Measurements from ENCODE around the gene GARRE1. TPM values are rescaled to one million over a fixed set of nuclear protein-coding genes. Genes with fewer than 3 reads are reported as not detected.

Gene GARRE1
- total RNA-seq, 2 donors from 2014 or later, result 21.9 to 27.9 TPM

DNA sequence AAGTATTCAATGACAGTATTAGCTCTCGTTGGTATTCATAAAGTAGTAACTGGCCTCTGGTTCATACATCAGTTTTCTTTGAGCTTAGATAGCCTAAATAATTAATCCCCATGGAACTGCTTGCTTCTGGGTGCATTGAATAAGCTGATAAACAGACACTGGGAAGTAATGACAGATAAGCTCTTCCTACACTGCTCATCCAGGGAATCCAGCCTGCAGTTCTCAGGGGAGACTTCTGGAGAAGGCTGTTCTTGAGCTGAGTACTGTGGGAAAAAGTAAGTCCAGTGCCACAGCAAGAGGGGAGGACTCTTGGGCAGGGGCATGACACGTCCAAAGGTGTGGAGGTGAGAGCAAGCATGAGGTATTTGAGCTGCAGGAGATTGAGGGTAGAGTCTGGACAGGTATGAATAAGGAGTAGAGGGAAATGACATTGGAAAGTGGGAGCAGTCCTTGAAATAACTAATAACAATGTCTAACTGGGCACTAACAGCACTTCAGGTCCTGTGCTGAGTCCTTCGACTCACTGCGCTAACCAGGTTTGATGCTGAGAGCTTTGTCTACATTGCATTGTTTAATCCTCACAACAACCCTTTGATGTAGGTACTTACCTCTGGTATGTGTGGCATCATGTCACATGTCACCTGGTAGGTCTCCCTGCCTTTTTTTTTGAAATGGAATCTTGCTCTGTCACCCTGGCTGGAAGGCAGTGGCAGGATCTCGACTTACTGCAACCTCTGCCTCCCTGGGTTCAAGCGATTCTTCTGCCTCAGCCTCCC is 7.2 kb downstream of the GARRE1 start:
- Mint-ChIP-seq H3K36me3 (ENCODE audit: low read depth) (no peaks in the 10 kb centered on the region), H3K27ac (peak overlapping the region; percentile 41), H3K27me3 (ENCODE audit: insufficient read depth) (no peaks in the 10 kb centered on the region), H3K9me3 (no peaks in the 10 kb centered on the region), H3K4me1 (peaks cover 24% of the 10 kb centered on the region), H3K4me3 (no peak overlapping the region)
- Histone ChIP-seq H3K27me3 (ENCODE audit: control insufficient read depth, insufficient read depth, low read length, poor library complexity, severe bottlenecking) (no peaks in the 10 kb centered on the region), H3K9me3 (ENCODE audit: control insufficient read depth, low read length) (no peaks in the 10 kb centered on the region), H3K9ac (ENCODE audit: extremely low read depth, low read length, poor library complexity, severe bottlenecking) (no peak overlapping the region), H3K27ac (ENCODE audit: low read depth, low read length) (peak overlapping the region; percentile 16), H3K4me1 (ENCODE audit: control insufficient read depth, insufficient read depth, low read length) (no peaks in the 10 kb centered on the region), H3K36me3 (ENCODE audit: control insufficient read depth, insufficient read depth, low read length) (no peaks in the 10 kb centered on the region), H3K4me3 (ENCODE audit: low read length) (peak overlapping the region; percentile 46)
- TF ChIP-seq, protein P1, sequence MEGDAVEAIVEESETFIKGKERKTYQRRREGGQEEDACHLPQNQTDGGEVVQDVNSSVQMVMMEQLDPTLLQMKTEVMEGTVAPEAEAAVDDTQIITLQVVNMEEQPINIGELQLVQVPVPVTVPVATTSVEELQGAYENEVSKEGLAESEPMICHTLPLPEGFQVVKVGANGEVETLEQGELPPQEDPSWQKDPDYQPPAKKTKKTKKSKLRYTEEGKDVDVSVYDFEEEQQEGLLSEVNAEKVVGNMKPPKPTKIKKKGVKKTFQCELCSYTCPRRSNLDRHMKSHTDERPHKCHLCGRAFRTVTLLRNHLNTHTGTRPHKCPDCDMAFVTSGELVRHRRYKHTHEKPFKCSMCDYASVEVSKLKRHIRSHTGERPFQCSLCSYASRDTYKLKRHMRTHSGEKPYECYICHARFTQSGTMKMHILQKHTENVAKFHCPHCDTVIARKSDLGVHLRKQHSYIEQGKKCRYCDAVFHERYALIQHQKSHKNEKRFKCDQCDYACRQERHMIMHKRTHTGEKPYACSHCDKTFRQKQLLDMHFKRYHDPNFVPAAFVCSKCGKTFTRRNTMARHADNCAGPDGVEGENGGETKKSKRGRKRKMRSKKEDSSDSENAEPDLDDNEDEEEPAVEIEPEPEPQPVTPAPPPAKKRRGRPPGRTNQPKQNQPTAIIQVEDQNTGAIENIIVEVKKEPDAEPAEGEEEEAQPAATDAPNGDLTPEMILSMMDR (conservative IDR thresholded peaks at IDR 0.05), result no peak
- WGBS, 2 experiments (ENCODE audit: insufficient coverage in 1 of 2, insufficient read length in 1 of 2), result 90 to 98% methylated on average over 6 of the region's 6 CpGs
- no peak for DNase-seq

DNA sequence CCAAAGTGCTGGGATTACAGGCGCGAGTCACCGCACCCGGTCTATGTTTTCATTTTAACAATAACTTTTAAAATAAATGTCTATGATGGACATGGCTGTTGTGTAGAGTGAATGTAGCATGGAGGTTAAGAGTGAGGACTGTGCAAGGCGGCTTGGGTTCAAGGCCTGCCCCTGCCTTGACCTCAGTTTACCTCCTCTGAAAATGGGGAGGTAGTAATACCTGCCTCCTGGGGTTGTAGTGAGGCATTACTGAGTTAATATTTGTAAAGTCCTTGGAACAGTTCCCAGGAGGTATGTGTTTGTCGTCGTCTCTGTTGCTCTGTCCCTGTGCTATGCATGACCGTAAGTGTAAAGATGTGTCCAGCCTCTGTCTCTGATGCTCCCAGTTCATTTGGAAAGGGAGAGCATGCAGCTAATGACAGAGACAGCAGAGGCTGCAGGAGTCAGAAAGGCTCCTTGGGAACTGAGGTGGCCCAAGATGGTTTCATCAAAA is 9.4 kb downstream of the GARRE1 start:
- H3K4me3 Mint-ChIP-seq, result no peak overlapping the region
- H3K4me1 Mint-ChIP-seq, result peaks cover 26% of the 10 kb centered on the region
- Histone ChIP-seq H3K9me3 (ENCODE audit: control insufficient read depth, low read length) (no peaks in the 10 kb centered on the region), H3K27me3 (ENCODE audit: control insufficient read depth, insufficient read depth, low read length, poor library complexity, severe bottlenecking) (no peaks in the 10 kb centered on the region), H3K4me1 (ENCODE audit: control insufficient read depth, insufficient read depth, low read length) (no peaks in the 10 kb centered on the region), H3K27ac (ENCODE audit: low read depth, low read length) (no peak overlapping the region), H3K4me3 (ENCODE audit: low read length) (no peak overlapping the region), H3K36me3 (ENCODE audit: control insufficient read depth, insufficient read depth, low read length) (no peaks in the 10 kb centered on the region), H3K9ac (ENCODE audit: extremely low read depth, low read length, poor library complexity, severe bottlenecking) (no peak overlapping the region)
- H3K27ac Mint-ChIP-seq, result no peak overlapping the region
- WGBS, 2 experiments (ENCODE audit: insufficient coverage in 1 of 2, insufficient read length in 1 of 2), result 93 to 97% methylated on average over 4 to 7 of the region's 8 CpGs
- no peak for DNase-seq
- peaks cover 3% of the 10 kb centered on the region for H3K36me3 Mint-ChIP-seq (ENCODE audit: low read depth)
- H3K9me3 Mint-ChIP-seq, result no peaks in the 10 kb centered on the region
- no peaks in the 10 kb centered on the region for H3K27me3 Mint-ChIP-seq (ENCODE audit: insufficient read depth)
- TF ChIP-seq, protein P1 (conservative IDR thresholded peaks at IDR 0.05), result no peak

DNA sequence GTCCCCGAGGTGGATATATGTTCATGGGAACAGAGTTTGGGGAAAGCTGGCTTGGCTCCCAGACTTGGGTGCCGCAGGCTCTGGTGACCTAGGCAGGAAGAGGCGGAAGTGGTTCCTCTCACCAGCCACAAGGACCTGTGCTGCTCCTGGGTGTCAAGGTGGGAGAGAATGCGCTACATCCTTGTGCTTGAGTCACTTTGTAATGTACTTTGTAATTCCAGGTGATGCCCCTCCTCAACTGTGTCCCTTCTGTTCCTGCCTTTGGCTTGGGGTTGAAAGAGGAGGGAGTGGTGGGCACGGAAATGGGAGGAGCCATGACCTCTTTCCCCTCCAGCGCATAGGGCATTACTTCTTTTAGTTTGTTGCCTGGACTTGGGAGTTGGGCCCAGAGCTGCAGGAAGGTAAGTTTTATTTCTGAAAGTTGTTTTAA is 10.9 kb downstream of the GARRE1 start:
- H3K4me1 Mint-ChIP-seq, result peaks cover 34% of the 10 kb centered on the region
- H3K27ac Mint-ChIP-seq, result peak overlapping the region; percentile 64
- Histone ChIP-seq H3K27ac (ENCODE audit: low read depth, low read length) (no peak overlapping the region), H3K4me3 (ENCODE audit: low read length) (no peak overlapping the region), H3K36me3 (ENCODE audit: control insufficient read depth, insufficient read depth, low read length) (no peaks in the 10 kb centered on the region), H3K27me3 (ENCODE audit: control insufficient read depth, insufficient read depth, low read length, poor library complexity, severe bottlenecking) (no peaks in the 10 kb centered on the region), H3K9me3 (ENCODE audit: control insufficient read depth, low read length) (no peaks in the 10 kb centered on the region), H3K9ac (ENCODE audit: extremely low read depth, low read length, poor library complexity, severe bottlenecking) (no peak overlapping the region), H3K4me1 (ENCODE audit: control insufficient read depth, insufficient read depth, low read length) (peaks cover 6% of the 10 kb centered on the region)
- TF ChIP-seq, protein P1 (conservative IDR thresholded peaks at IDR 0.05), result no peak
- H3K9me3 Mint-ChIP-seq, result no peaks in the 10 kb centered on the region
- no peaks in the 10 kb centered on the region for H3K27me3 Mint-ChIP-seq (ENCODE audit: insufficient read depth)
- peaks cover 3% of the 10 kb centered on the region for H3K36me3 Mint-ChIP-seq (ENCODE audit: low read depth)
- no peak overlapping the region for H3K4me3 Mint-ChIP-seq
- DNase-seq, result peak; percentile 71
- 85 to 96% methylated on average over 3 to 6 of the region's 6 CpGs for WGBS, 2 experiments (ENCODE audit: insufficient coverage in 1 of 2, insufficient read length in 1 of 2)

Data from endodermal cell (in vitro differentiated cells).